K562 (cell line): ENCODE measurements around the gene PRKAG1. TPM values are rescaled to one million over a fixed set of nuclear protein-coding genes. Genes with fewer than 3 reads are reported as not detected.

Source experiments
- ATAC-seq: fragments of 200-7000 bp; cut with Tn5 transposase; 3 replicates; pipeline ENCODE4 v1.9.1; 2020; ENCODE audit warnings: moderate library complexity
- BruUV-seq: library from RNA; stranded (reverse); fragments of 400-500 nt; replicated peaks from 2 replicates; lab custom pipeline; 2021; lab: Mats Ljungman, UMichigan
- CTCF ChIA-PET: fragments of 300-600 bp; formaldehyde crosslinking; extraction: SDS; loops from one replicate; lab custom pipeline; 2021; ENCODE audit warnings: low intra/inter-chr PET ratio; lab: Yijun Ruan, JAX
- POLR2A ChIA-PET: fragments of 300-600, 350-650 bp; sonication (Branson Sonifier 250); formaldehyde crosslinking; extraction: SDS; loops from one replicate; lab custom pipeline; 2021; ENCODE audit warnings: antibody characterized with exemption, inconsistent platforms; lab: Yijun Ruan, JAX
- DNase-seq, 4 experiments: peaks; one replicate each; pipeline versions ENCODE4 v3.0.0 to v3.0.0-alpha.2; 2011 to 2018; ENCODE audit warnings: low spot score in 3 of 4, mixed read lengths in 3 of 4; ENCODE audit errors: extremely low read depth in 1 of 4
- FAIRE-seq: peaks from 2 replicates; lab custom pipeline; 2011; peaks lifted over from hg19 to GRCh38; lab: Jason Lieb, UNC
- H2AFZ ChIP-seq: 2 replicates; pipeline ENCODE4 v1.6.0; 2011; ENCODE audit warnings: low read depth, low read length, control low read depth, inconsistent platforms
- H3K27ac ChIP-seq: fragments of 200-600 bp; 3 replicates; pipeline ENCODE4 v1.8.0; 2011; ENCODE audit warnings: low read depth, mild to moderate bottlenecking, control low read depth, inconsistent platforms, low read length, moderate library complexity, mixed read lengths; ENCODE audit errors: extremely low read depth
- H3K27me3 ChIP-seq, 2 experiments: fragments of 300-600 bp in 1 of 2; 2 replicates in 1 of 2; 3 replicates in 1 of 2; pipeline versions ENCODE4 v1.6.0 to v1.8.0; 2011; ENCODE audit warnings: inconsistent platforms in 2 of 2, low read length in 2 of 2, mild to moderate bottlenecking in 1 of 2, mixed read lengths in 1 of 2, moderate library complexity in 1 of 2; ENCODE audit not compliant: control insufficient read depth in 2 of 2, insufficient read depth in 2 of 2
- H3K36me3 ChIP-seq: fragments of 300-600 bp; 3 replicates; pipeline ENCODE4 v1.8.0; 2011; ENCODE audit warnings: mild to moderate bottlenecking, low read length, inconsistent platforms; ENCODE audit not compliant: control insufficient read depth, insufficient read depth
- H3K4me1 ChIP-seq, 2 experiments: fragments of 200-600 bp in 1 of 2; replicated peaks in 1 of 2; 2 replicates in 1 of 2; 3 replicates in 1 of 2; pipeline versions ENCODE4 v1.5.1 to v1.8.0; 2011; ENCODE audit warnings: inconsistent platforms in 2 of 2, low read length in 2 of 2, mild to moderate bottlenecking in 1 of 2, mixed read lengths in 1 of 2, moderate library complexity in 1 of 2; ENCODE audit not compliant: control insufficient read depth in 2 of 2, insufficient read depth in 2 of 2
- H3K4me2 ChIP-seq: 2 replicates; pipeline ENCODE4 v1.6.1; 2011; ENCODE audit warnings: low read length, control low read depth, inconsistent platforms, mixed read lengths; ENCODE audit not compliant: insufficient read depth
- H3K4me3 ChIP-seq: fragments of 200-600 bp; sonication (generic), shearing (Covaris generic); 2 replicates; pipeline ENCODE4 v1.5.1; 2016; ENCODE audit warnings: control low read depth, inconsistent platforms
- H3K79me2 ChIP-seq: fragments of 200-600 bp; 3 replicates; pipeline ENCODE4 v1.8.0; 2011; ENCODE audit warnings: low read length, inconsistent platforms; ENCODE audit not compliant: control insufficient read depth, insufficient read depth
- H3K9ac ChIP-seq, 2 experiments: 2 replicates each; pipeline versions ENCODE4 v1.6.0 to v1.6.1; 2011; ENCODE audit warnings: low read depth in 2 of 2, low read length in 2 of 2, control low read depth in 1 of 2, inconsistent platforms in 1 of 2, mild to moderate bottlenecking in 1 of 2, mixed read lengths in 1 of 2; ENCODE audit not compliant: insufficient read depth in 1 of 2
- H3K9me1 ChIP-seq: one replicate; pipeline ENCODE4 v1.6.0; 2011; ENCODE audit warnings: inconsistent platforms, mild to moderate bottlenecking, low read length, moderate library complexity; ENCODE audit not compliant: control insufficient read depth, insufficient read depth
- H3K9me3 ChIP-seq: replicated peaks from 2 replicates; pipeline ENCODE4 v1.5.1; 2011; ENCODE audit warnings: low read depth, low read length, inconsistent platforms; ENCODE audit not compliant: control insufficient read depth, insufficient read depth
- H4K20me1 ChIP-seq: replicated peaks from 2 replicates; pipeline ENCODE4 v1.6.1; 2011; ENCODE audit warnings: low read length, inconsistent platforms, mixed read lengths; ENCODE audit not compliant: control insufficient read depth, insufficient read depth
- KLF13 ChIP-seq: fragments of 450-650 bp; IDR thresholded peaks from 2 replicates; pipeline ENCODE4 v1.6.1; 2016; ENCODE audit warnings: missing genetic modification characterization, low read depth, mild to moderate bottlenecking, missing compliant biosample characterization, moderate library complexity, borderline replicate concordance
- MLX ChIP-seq, 2 experiments: fragments of 450-650 bp in 1 of 2; sonication (generic) in 1 of 2; formaldehyde crosslinking; conservative IDR thresholded peaks; 2 replicates each; pipeline versions ENCODE4 v1.4.0 to v1.8.1; 2020 to 2022; ENCODE audit warnings: mild to moderate bottlenecking in 1 of 2, missing genetic modification reagents in 1 of 2
- NR3C1 ChIP-seq: sonication (generic); formaldehyde crosslinking; IDR thresholded peaks from 2 replicates; pipeline ENCODE4 v1.8.1; 2022; ENCODE audit warnings: missing genetic modification reagents
- RFX7 ChIP-seq: fragments of 250-450 bp; sonication (Bioruptor Pico); IDR thresholded peaks from 2 replicates; pipeline ENCODE4 v1.5.1; 2021; ENCODE audit warnings: mild to moderate bottlenecking
- STAT5B ChIP-seq: fragments of 250-450 bp; sonication (Bioruptor Pico); IDR thresholded peaks from 2 replicates; pipeline ENCODE4 v1.8.0; 2021; ENCODE audit warnings: mild to moderate bottlenecking, inconsistent platforms
- ZBTB49 ChIP-seq: sonication (generic); formaldehyde crosslinking; IDR thresholded peaks from 2 replicates; pipeline ENCODE4 v1.8.0; 2022; ENCODE audit warnings: missing genetic modification reagents, mild to moderate bottlenecking, borderline replicate concordance
- ZNF347 ChIP-seq: fragments of 450-650 bp; formaldehyde crosslinking; IDR thresholded peaks from 2 replicates; pipeline ENCODE4 v1.4.0; 2020; ENCODE audit warnings: low read depth, mild to moderate bottlenecking, moderate library complexity
- ZNF398 ChIP-seq: fragments of 250-450 bp; sonication (Bioruptor Pico); IDR thresholded peaks from 2 replicates; pipeline ENCODE4 v1.8.0; 2021; ENCODE audit warnings: moderate library complexity, mild to moderate bottlenecking, inconsistent platforms
- ZNF764 ChIP-seq: fragments of 250-450 bp; sonication (Bioruptor Pico); IDR thresholded peaks from 2 replicates; pipeline ENCODE4 v1.4.0; 2020; ENCODE audit warnings: low read depth, mild to moderate bottlenecking, moderate library complexity
- WGBS: fragments of 100-300 bp; shearing (Covaris generic); methylation state at CpG from one replicate; pipeline ENCODE4 v1.1.6; 2016; ENCODE audit warnings: low coverage, mixed read lengths; ENCODE audit not compliant: insufficient coverage; ENCODE audit errors: missing lambda C conversion rate; 5-methylcytosine and 5-hydroxymethylcytosine counted together
- in situ Hi-C: fragments of 300-500 bp; cut with MboI; formaldehyde crosslinking; loops from 4 replicates; pipeline ENCODE4 v1.15.0; 2018; ENCODE audit warnings: inconsistent platforms, mixed read lengths
- intact Hi-C: fragments of 100-400 bp; cut with micrococcal nuclease; formaldehyde crosslinking; loops from 2 replicates; pipeline ENCODE4 v1.14.2; 2022
- polyA plus RNA-seq, 8 experiments: library from polyadenylated mRNA; depleted of rRNA in 4 of 8; stranded (reverse) in 5 of 8; unstranded in 3 of 8; fragments of >200 nt; fragmentation: Nextera tagmentation in 2 of 8; fragmentation: Illumina TruSeq in 1 of 8; extraction: Ambion mirVana in 2 of 8; extraction: Trizol in 1 of 8; gene quantifications; 2 replicates each; pipeline versions ENCODE4 v1.2.1 to v1.2.3, GENCODE V29; 2011 to 2014; ENCODE audit warnings: inconsistent platforms in 1 of 8, missing spikeins in 1 of 8
- total RNA-seq, 7 experiments: library from RNA; depleted of rRNA in 6 of 7; stranded (reverse); fragments of >200 nt in 6 of 7; fragmentation: Illumina TruSeq in 2 of 7; extraction: Trizol in 2 of 7; gene quantifications; 2 replicates each; pipeline versions ENCODE4 v1.2.1 to v1.2.3, GENCODE V29; 2011 to 2021; ENCODE audit warnings: low replicate concordance in 1 of 7
- TF ChIP-seq, protein P1 (sequence below): fragments of 250-450 bp; sonication (Bioruptor Pico); IDR thresholded peaks from 2 replicates; pipeline ENCODE4 v1.5.0; 2022; ENCODE audit warnings: mild to moderate bottlenecking

PRKAG1 gene
- total and polyA plus RNA-seq, 9 of the 15 experiments (the other 6 are each of a cell fraction or from before 2014, with no cell fraction given), result 51.1 to 126 (median 79.1) TPM

DNA sequence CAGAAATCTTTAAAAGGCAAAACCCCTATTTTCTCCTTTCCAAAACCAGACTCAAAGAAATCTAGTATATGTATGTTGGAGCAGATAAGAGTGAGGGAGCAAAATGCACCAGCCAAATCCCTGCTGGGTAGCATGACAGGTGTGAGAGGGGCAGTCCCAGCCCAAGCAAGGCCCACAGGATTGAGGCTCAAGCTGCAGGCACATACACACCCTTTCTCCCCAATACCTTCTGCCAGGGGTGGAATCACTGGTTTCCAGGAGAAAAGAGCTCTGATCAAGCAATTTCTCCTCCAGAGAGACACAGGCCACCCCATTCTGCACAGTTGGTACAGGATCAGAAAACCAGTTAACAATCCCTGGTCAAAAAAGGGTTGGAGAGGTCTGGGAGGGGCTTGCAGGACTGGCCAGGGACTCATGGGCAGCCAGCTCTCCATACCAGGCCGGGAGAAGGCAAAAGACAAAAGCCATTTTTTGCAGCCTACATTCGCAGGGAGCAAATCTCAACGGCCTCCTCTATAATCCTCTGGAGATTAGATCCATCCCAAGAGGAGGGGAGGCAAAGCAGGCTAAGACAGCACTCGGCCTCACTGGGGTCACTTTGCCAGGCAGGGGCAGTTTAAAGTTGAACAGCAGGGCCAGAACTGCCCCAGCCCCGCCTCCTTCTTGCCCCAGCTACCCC lies 39.9 kb upstream of the PRKAG1 start:
- BruUV-seq, result no TSS peak
- TF ChIP-seq RFX7 (CRISPR knock-in tag) (no peak), STAT5B (CRISPR knock-in tag) (no peak), ZBTB49 (CRISPR knock-in tag) (no peak), ZNF398 (no peak), NR3C1 (CRISPR knock-in tag) (no peak), ZNF764 (no peak), MLX (CRISPR knock-in tag; conservative IDR thresholded peaks at IDR 0.05) (no peak), KLF13 (tag) (no peak), ZNF347 (CRISPR knock-in tag) (no peak)
- TF ChIP-seq, protein P1, sequence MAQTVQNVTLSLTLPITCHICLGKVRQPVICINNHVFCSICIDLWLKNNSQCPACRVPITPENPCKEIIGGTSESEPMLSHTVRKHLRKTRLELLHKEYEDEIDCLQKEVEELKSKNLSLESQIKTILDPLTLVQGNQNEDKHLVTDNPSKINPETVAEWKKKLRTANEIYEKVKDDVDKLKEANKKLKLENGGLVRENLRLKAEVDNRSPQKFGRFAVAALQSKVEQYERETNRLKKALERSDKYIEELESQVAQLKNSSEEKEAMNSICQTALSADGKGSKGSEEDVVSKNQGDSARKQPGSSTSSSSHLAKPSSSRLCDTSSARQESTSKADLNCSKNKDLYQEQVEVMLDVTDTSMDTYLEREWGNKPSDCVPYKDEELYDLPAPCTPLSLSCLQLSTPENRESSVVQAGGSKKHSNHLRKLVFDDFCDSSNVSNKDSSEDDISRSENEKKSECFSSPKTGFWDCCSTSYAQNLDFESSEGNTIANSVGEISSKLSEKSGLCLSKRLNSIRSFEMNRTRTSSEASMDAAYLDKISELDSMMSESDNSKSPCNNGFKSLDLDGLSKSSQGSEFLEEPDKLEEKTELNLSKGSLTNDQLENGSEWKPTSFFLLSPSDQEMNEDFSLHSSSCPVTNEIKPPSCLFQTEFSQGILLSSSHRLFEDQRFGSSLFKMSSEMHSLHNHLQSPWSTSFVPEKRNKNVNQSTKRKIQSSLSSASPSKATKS, result no peak

More for the DNA sequence above, 39.9 kb upstream of the PRKAG1 start:
- Histone ChIP-seq H3K79me2 (peaks cover 82% of the 10 kb centered on the region), H3K27me3 (no peaks in the 10 kb centered on the region), H2AFZ (no peak overlapping the region), H3K9me1 (peaks cover 4% of the 10 kb centered on the region), H3K9me3 (no peaks in the 10 kb centered on the region), H3K27ac (peak overlapping the region; percentile 98; the same call in 2 of the 3 replicates), H4K20me1 (peaks cover 51% of the 10 kb centered on the region), H3K9ac (peak overlapping the region; percentile 96 to 98), H3K4me2 (peak overlapping the region; percentile 94), H3K4me3 (peak overlapping the region; percentile 94), H3K4me1 (peaks cover 13 to 24% of the 10 kb centered on the region in 2 experiments; a peak in 4 of 5 replicates), H3K36me3 (peaks cover 35% of the 10 kb centered on the region)
- no peak for ATAC-seq
- DNase-seq, result peak in 1 of 4 experiments; percentile 11
- FAIRE-seq, result no peak
- in situ Hi-C loops, result no loop called here
- intact Hi-C loops, result no loop called here
- 5% methylated on average over 5 of the region's 5 CpGs for WGBS
- CTCF ChIA-PET, result no interaction called here
- POLR2A ChIA-PET, result interaction anchor here (0.5 to 6.4 kb wide), 19 partner anchors 8 to 523 kb away, joined by 3 to 40 read pairs (median 4); partner anchors contain the start of genes RHEBL1, TUBA1B and TUBA1C
